ENCODE measurements around the gene PRG3.

The PRG3 gene

GRCh38 chr11:57418131-57418530 lies 37.2 kb upstream of the PRG3 start:
- no peaks in the 10 kb centered on the region for H3K9me3 ChIP-seq (ENCODE audit: insufficient read depth, low read depth, low read length)
- no peaks in the 10 kb centered on the region for H3K9me2 ChIP-seq (replicated peaks; ENCODE audit: low read depth, low read length)
- H3K79me2 ChIP-seq (ENCODE audit: insufficient read depth, low read length) = peaks cover 95% of the 10 kb centered on the region
- peak overlapping the region; percentile 6 for H3K4me2 ChIP-seq (ENCODE audit: low read depth, low read length, poor library complexity, severe bottlenecking)
- H3K4me3 ChIP-seq (ENCODE audit: low read length, poor library complexity, severe bottlenecking) = no peak overlapping the region
- TF ChIP-seq CTCF (conservative IDR thresholded peaks at IDR 0.05; ENCODE audit: low read length) (no peak), EZH2phosphoT487 (IDR thresholded peaks at IDR 0.05; ENCODE audit: borderline replicate concordance) (no peak)
- H3K36me3 ChIP-seq (ENCODE audit: insufficient read depth, low read length) = peaks cover 89% of the 10 kb centered on the region
- H3F3A ChIP-seq (ENCODE audit: low read depth) = no peaks in the 10 kb centered on the region
- peaks cover 81% of the 10 kb centered on the region for H4K20me1 ChIP-seq (ENCODE audit: insufficient read depth, low read length, poor library complexity, severe bottlenecking)
- H3K27me3 ChIP-seq (ENCODE audit: insufficient read depth, low read length, poor library complexity, severe bottlenecking) = no peaks in the 10 kb centered on the region
- peaks cover 41% of the 10 kb centered on the region for H3K4me1 ChIP-seq (ENCODE audit: insufficient read depth, low read length, poor library complexity, severe bottlenecking)
- no peak overlapping the region for H2AFZ ChIP-seq (ENCODE audit: low read length)
- no peak overlapping the region for H3K9ac ChIP-seq (ENCODE audit: low read depth, low read length, poor library complexity, severe bottlenecking)

DNA sequence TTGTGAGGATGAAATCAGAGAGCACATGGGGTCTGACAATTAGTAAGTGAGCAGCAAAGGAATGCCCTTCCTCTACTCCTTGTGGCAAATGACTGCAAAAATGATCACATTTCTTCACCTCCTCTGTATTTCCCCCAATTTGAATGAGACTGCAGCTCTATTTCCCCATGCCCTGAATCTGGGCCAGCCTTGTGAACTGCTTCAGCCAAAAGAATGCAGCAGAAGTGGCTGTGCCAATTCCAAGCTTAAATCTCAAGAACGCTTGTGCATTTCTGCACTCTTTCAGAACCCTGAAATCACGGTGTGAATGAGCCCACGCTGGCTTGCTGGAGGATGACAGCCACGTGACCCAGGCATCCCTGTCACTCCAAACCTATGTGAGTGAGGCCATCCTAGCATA lies 36.1 kb upstream of the PRG3 start:
- H3K36me3 ChIP-seq (ENCODE audit: insufficient read depth, low read length) = peaks cover 88% of the 10 kb centered on the region
- no peak overlapping the region for H2AFZ ChIP-seq (ENCODE audit: low read length)
- no peaks in the 10 kb centered on the region for H3F3A ChIP-seq (ENCODE audit: low read depth)
- no peak overlapping the region for H3K9ac ChIP-seq (ENCODE audit: low read depth, low read length, poor library complexity, severe bottlenecking)
- no peak overlapping the region for H3K4me3 ChIP-seq (ENCODE audit: low read length, poor library complexity, severe bottlenecking)
- TF ChIP-seq CTCF (conservative IDR thresholded peaks at IDR 0.05; ENCODE audit: low read length) (no peak), EZH2phosphoT487 (IDR thresholded peaks at IDR 0.05; ENCODE audit: borderline replicate concordance) (no peak)
- no peaks in the 10 kb centered on the region for H3K9me3 ChIP-seq (ENCODE audit: insufficient read depth, low read depth, low read length)
- H3K9me2 ChIP-seq (replicated peaks; ENCODE audit: low read depth, low read length) = no peaks in the 10 kb centered on the region
- H3K4me2 ChIP-seq (ENCODE audit: low read depth, low read length, poor library complexity, severe bottlenecking) = peak overlapping the region; percentile 6
- peaks cover 92% of the 10 kb centered on the region for H3K79me2 ChIP-seq (ENCODE audit: insufficient read depth, low read length)
- H3K27me3 ChIP-seq (ENCODE audit: insufficient read depth, low read length, poor library complexity, severe bottlenecking) = no peaks in the 10 kb centered on the region
- H3K4me1 ChIP-seq (ENCODE audit: insufficient read depth, low read length, poor library complexity, severe bottlenecking) = peaks cover 30% of the 10 kb centered on the region
- peaks cover 77% of the 10 kb centered on the region for H4K20me1 ChIP-seq (ENCODE audit: insufficient read depth, low read length, poor library complexity, severe bottlenecking)

- Histone ChIP-seq H3K9me3 (ENCODE audit: insufficient read depth, low read depth, low read length) (no peaks in the 10 kb centered on the region), H2AFZ (ENCODE audit: low read length) (no peak overlapping the region), H3K36me3 (ENCODE audit: insufficient read depth, low read length) (peaks cover 87% of the 10 kb centered on the region), H3F3A (ENCODE audit: low read depth) (no peaks in the 10 kb centered on the region), H4K20me1 (ENCODE audit: insufficient read depth, low read length, poor library complexity, severe bottlenecking) (peaks cover 76% of the 10 kb centered on the region), H3K4me3 (ENCODE audit: low read length, poor library complexity, severe bottlenecking) (no peak overlapping the region), H3K9ac (ENCODE audit: low read depth, low read length, poor library complexity, severe bottlenecking) (no peak overlapping the region), H3K4me2 (ENCODE audit: low read depth, low read length, poor library complexity, severe bottlenecking) (peak overlapping the region; percentile 8), H3K79me2 (ENCODE audit: insufficient read depth, low read length) (peaks cover 86% of the 10 kb centered on the region), H3K9me2 (replicated peaks; ENCODE audit: low read depth, low read length) (no peaks in the 10 kb centered on the region), H3K4me1 (ENCODE audit: insufficient read depth, low read length, poor library complexity, severe bottlenecking) (peaks cover 24% of the 10 kb centered on the region), H3K27me3 (ENCODE audit: insufficient read depth, low read length, poor library complexity, severe bottlenecking) (no peaks in the 10 kb centered on the region)
- no peak for TF ChIP-seq CTCF (conservative IDR thresholded peaks at IDR 0.05; ENCODE audit: low read length)
- no peak for TF ChIP-seq EZH2phosphoT487 (IDR thresholded peaks at IDR 0.05; ENCODE audit: borderline replicate concordance)
Observed at GRCh38 chr11:57416436-57416835, 35.5 kb upstream of the PRG3 start.
